Activated naive CD4-positive, alpha-beta T cell treated with anti-CD3 and anti-CD28 coated beads, Interleukin-2, amount 10 ng/mL, durations not matched to agents 7 days and 5 days (primary cell): ENCODE measurements around the gene ZNF14.

Experiments
- CTCF ChIA-PET: fragments of 350-600 bp; sonication (Branson Sonifier 250); formaldehyde crosslinking; loops from one replicate; lab custom pipeline; 2021; ENCODE audit warnings: antibody characterized with exemption; lab: Charles Lee
- DNase-seq: peaks from one replicate; pipeline ENCODE4 v3.0.0-alpha.2; 2020
- H3K27ac Mint-ChIP-seq: one replicate; pipeline ENCODE4 v1.8.0; 2021; ENCODE audit warnings: mild to moderate bottlenecking, moderate library complexity, mixed read lengths
- H3K27me3 Mint-ChIP-seq: one replicate; pipeline ENCODE4 v1.8.0; 2021; ENCODE audit warnings: mild to moderate bottlenecking, mixed read lengths
- H3K36me3 Mint-ChIP-seq: one replicate; pipeline ENCODE4 v1.8.0; 2021; ENCODE audit warnings: mixed read lengths
- H3K4me1 Mint-ChIP-seq: one replicate; pipeline ENCODE4 v1.8.0; 2021; ENCODE audit warnings: mixed read lengths
- H3K4me3 Mint-ChIP-seq: one replicate; pipeline ENCODE4 v1.8.0; 2021; ENCODE audit warnings: mild to moderate bottlenecking, moderate library complexity, mixed read lengths
- H3K9me3 Mint-ChIP-seq: one replicate; pipeline ENCODE4 v1.8.0; 2021; ENCODE audit warnings: mixed read lengths

Gene ZNF14

GRCh38 chr19:19661675-19662251 is 71.1 kb downstream of the ZNF14 start:
- peak overlapping the region; percentile 87 for H3K4me3 Mint-ChIP-seq
- H3K4me1 Mint-ChIP-seq, result peaks cover 29% of the 10 kb centered on the region
- H3K27ac Mint-ChIP-seq, result peak overlapping the region; percentile 84
- H3K27me3 Mint-ChIP-seq, result no peaks in the 10 kb centered on the region
- peak; percentile 52 for DNase-seq
- peaks cover 48% of the 10 kb centered on the region for H3K36me3 Mint-ChIP-seq
- H3K9me3 Mint-ChIP-seq, result no peaks in the 10 kb centered on the region
- CTCF ChIA-PET, result interaction anchor here (1.2 to 1.9 kb wide), 2 partner anchors 18 to 129 kb away, joined by 4 to 7 read pairs; partner anchors contain the start of gene GMIP

DNA sequence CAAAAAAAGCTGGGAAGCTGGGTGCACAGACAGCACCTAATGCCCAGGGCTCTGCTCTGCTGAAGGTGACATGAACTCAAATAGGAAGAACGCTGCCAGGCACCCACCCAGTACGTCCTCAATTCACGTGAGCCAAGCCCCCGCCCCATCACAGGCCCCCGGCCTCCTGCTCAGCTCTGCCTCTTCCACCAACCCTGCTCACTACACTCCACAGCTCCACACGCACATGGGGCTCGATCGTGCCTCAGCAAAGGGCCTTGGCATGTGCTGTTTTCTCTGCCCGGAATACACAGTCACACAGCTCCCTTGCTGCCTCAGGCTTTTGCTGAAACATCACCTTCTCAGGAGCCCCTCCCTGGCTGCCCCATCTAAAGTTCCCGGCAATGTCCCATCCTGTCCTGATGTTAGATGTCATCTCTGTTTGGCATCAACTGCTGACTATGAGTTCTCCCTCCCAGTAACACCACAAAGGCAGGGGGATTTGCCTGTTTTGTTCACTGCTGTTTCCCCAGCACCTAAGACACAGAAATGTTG is 71.7 kb downstream of the ZNF14 start:
- no peak for DNase-seq
- Mint-ChIP-seq H3K9me3 (no peaks in the 10 kb centered on the region), H3K36me3 (peaks cover 52% of the 10 kb centered on the region), H3K4me3 (peak overlapping the region; percentile 87), H3K4me1 (peaks cover 27% of the 10 kb centered on the region), H3K27ac (peak overlapping the region; percentile 84), H3K27me3 (no peaks in the 10 kb centered on the region)
- CTCF ChIA-PET, result interaction anchor here (1.9 kb wide), 1 partner anchor 17 kb away, joined by 7 read pairs; the partner anchor contains the start of gene GMIP
